IPS-15b (cell line): ENCODE data around the gene NNMT.

Source experiments
- H3K27me3 ChIP-seq: one replicate; pipeline ENCODE4 v1.6.1; 2013; ENCODE audit warnings: low read length; ENCODE audit not compliant: control insufficient read depth, insufficient read depth
- H3K36me3 ChIP-seq: one replicate; pipeline ENCODE4 v1.6.1; 2013; ENCODE audit warnings: low read length; ENCODE audit not compliant: control insufficient read depth, insufficient read depth
- H3K4me1 ChIP-seq: one replicate; pipeline ENCODE4 v1.6.1; 2013; ENCODE audit warnings: mild to moderate bottlenecking, low read length; ENCODE audit not compliant: control insufficient read depth, insufficient read depth
- H3K4me3 ChIP-seq: one replicate; pipeline ENCODE4 v1.5.1; 2013; ENCODE audit warnings: low read depth, low read length
- H3K9ac ChIP-seq: one replicate; pipeline ENCODE4 v1.6.1; 2013; ENCODE audit warnings: low read depth, mild to moderate bottlenecking, low read length
- H3K9me3 ChIP-seq: one replicate; pipeline ENCODE4 v1.6.1; 2013; ENCODE audit warnings: mild to moderate bottlenecking, low read length; ENCODE audit not compliant: control insufficient read depth, insufficient read depth

NNMT gene

GRCh38 chr11:114295676-114296604 is at the start of gene NNMT:
TSS of gene NNMT (plus strand) at chr11:114296399. CDS start at chr11:114296557, 158 bp downstream.
- Histone ChIP-seq H3K27me3 (no peaks in the 10 kb centered on the region), H3K9ac (no peak within 1 kb of the TSS), H3K4me1 (no peaks in the 10 kb centered on the region), H3K9me3 (no peaks in the 10 kb centered on the region), H3K4me3 (no peak within 1 kb of the TSS), H3K36me3 (no peaks in the 10 kb centered on the region)

GRCh38 chr11:114247070-114247789 is 49.0 kb upstream of the NNMT start:
- H3K4me3 ChIP-seq = no peak overlapping the region
- H3K36me3 ChIP-seq = no peaks in the 10 kb centered on the region
- H3K9ac ChIP-seq = no peak overlapping the region
- no peaks in the 10 kb centered on the region for H3K9me3 ChIP-seq
- peaks cover 4% of the 10 kb centered on the region for H3K4me1 ChIP-seq
- no peaks in the 10 kb centered on the region for H3K27me3 ChIP-seq

DNA sequence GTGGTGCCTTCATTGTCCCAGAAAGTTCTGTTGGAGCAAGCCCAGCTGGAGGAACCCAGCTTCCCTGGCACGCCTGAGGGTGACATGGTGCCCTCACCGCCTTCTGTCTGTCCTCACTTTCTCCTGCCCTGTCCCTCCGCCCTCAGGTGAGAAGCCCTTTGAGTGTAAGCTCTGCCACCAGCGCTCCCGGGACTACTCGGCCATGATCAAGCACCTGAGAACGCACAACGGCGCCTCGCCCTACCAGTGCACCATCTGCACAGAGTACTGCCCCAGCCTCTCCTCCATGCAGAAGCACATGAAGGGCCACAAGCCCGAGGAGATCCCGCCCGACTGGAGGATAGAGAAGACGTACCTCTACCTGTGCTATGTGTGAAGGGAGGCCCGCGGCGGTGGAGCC is 46.0 kb upstream of the NNMT start:
- H3K36me3 ChIP-seq = no peaks in the 10 kb centered on the region
- H3K4me1 ChIP-seq = peaks cover 4% of the 10 kb centered on the region
- no peak overlapping the region for H3K9ac ChIP-seq

DNA sequence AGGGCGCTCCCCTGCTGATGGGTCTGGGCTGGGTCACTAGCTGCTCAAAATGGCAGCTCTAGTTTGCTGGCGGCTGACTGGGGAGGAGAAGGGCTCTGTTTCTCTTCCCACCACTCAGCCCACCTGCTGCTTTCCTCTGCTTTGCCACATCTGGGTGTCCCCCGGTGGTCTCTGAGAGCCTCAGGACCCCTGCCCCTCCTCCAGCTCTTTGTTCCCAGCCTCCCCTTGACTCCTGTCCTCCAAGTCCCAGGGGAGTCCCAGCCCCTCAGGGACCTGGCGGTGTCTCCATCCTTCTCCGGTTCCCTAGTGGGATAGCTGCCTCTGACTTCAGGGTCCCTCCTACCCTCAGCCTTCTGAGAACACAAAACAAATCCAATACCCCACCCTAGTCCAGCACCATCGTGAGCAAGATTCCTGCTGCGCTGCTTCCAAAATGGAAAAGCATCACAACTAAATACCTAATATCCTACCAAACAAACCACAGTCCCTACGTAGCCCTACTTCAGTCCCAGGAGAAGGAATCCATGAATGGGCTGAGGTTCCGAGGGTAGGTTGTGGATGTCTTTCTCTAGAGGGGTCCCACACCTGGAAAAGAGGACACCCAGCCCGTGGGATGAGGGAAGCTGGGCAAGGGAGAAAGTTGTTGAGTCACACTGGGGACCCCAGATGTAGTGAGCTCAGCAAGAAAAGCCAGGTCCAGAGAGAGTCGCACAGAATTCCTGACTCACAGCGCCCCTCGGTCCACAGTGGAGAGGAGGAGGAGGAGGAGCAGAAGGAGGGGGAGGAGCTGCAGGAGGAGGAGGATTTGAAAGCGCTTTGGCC is 45.0 kb upstream of the NNMT start:
- H3K4me3 ChIP-seq = no peak overlapping the region
- H3K9me3 ChIP-seq = no peaks in the 10 kb centered on the region
- peaks cover 4% of the 10 kb centered on the region for H3K4me1 ChIP-seq
- H3K9ac ChIP-seq = no peak overlapping the region
- H3K36me3 ChIP-seq = no peaks in the 10 kb centered on the region
- H3K27me3 ChIP-seq = no peaks in the 10 kb centered on the region

More for the DNA sequence above, 46.0 kb upstream of the NNMT start:
- H3K27me3 ChIP-seq = no peaks in the 10 kb centered on the region
- H3K4me3 ChIP-seq = no peak overlapping the region
- H3K9me3 ChIP-seq = no peaks in the 10 kb centered on the region

DNA sequence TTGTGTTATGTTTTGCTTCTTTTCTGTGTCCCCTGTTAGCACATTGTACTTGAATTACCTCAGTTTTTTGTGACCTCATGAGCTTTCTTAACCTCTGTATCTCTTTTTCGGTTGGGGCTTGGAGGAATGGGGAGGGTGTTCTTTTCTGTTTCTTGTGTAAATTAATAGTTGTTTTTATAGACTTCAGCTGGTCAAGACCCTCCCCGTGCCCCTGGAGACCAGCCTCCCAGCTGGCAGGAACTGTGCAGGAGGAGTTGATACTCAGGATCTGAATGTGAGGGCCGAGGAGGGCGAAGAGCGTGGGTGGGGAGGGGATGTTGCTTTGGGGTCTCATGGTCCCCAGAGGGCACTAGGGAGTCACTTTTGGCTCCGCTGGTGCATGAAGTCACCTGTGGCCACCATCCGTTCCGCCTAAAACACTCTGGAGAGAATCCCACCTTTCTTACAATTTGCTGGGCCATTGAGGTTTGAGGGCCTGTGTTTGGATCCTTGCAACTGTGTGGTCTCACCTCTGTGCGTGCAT is 44.3 kb upstream of the NNMT start:
- Histone ChIP-seq H3K9me3 (no peaks in the 10 kb centered on the region), H3K36me3 (no peaks in the 10 kb centered on the region), H3K27me3 (no peaks in the 10 kb centered on the region), H3K9ac (no peak overlapping the region), H3K4me3 (no peak overlapping the region), H3K4me1 (peaks cover 4% of the 10 kb centered on the region)

DNA sequence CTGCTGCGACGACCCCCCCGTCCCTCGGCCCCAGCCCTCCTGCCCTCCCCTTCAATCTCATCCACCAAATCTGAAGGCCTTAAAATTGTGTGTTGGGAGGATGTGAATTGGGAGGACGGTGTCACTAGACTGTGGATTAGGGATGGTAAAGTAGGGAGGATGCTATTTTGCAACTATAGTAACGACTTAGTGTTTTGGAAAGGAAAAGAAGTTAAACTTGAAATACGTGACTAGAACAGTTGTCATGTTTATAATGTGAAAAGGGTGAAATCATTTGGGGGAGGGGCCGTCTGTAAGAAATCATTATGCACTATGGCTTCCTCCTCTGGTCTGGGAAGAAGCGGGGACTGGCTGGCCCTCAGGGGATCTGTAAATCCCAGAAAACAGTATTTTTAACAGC is 43.4 kb upstream of the NNMT start:
- Histone ChIP-seq H3K36me3 (no peaks in the 10 kb centered on the region), H3K4me1 (peaks cover 4% of the 10 kb centered on the region), H3K9me3 (no peaks in the 10 kb centered on the region), H3K9ac (no peak overlapping the region), H3K27me3 (no peaks in the 10 kb centered on the region), H3K4me3 (no peak overlapping the region)

GRCh38 chr11:114253771-114254170 is 42.4 kb upstream of the NNMT start:
- H3K36me3 ChIP-seq = no peaks in the 10 kb centered on the region
- no peaks in the 10 kb centered on the region for H3K27me3 ChIP-seq
- H3K4me3 ChIP-seq = no peak overlapping the region
- H3K9ac ChIP-seq = no peak overlapping the region
- H3K9me3 ChIP-seq = no peaks in the 10 kb centered on the region
- peaks cover 4% of the 10 kb centered on the region for H3K4me1 ChIP-seq

GRCh38 chr11:114254571-114255146 is 41.5 kb upstream of the NNMT start:
- Histone ChIP-seq H3K4me3 (no peak overlapping the region), H3K27me3 (no peaks in the 10 kb centered on the region), H3K9me3 (no peaks in the 10 kb centered on the region), H3K4me1 (peaks cover 4% of the 10 kb centered on the region), H3K36me3 (no peaks in the 10 kb centered on the region), H3K9ac (no peak overlapping the region)

- H3K9me3 ChIP-seq = no peaks in the 10 kb centered on the region
- no peak overlapping the region for H3K9ac ChIP-seq
- H3K36me3 ChIP-seq = no peaks in the 10 kb centered on the region
- H3K4me1 ChIP-seq = peaks cover 4% of the 10 kb centered on the region
- no peak overlapping the region for H3K4me3 ChIP-seq
- H3K27me3 ChIP-seq = no peaks in the 10 kb centered on the region
These were observed 40.9 kb upstream of the NNMT start for GRCh38 chr11:114255289-114255688.

DNA sequence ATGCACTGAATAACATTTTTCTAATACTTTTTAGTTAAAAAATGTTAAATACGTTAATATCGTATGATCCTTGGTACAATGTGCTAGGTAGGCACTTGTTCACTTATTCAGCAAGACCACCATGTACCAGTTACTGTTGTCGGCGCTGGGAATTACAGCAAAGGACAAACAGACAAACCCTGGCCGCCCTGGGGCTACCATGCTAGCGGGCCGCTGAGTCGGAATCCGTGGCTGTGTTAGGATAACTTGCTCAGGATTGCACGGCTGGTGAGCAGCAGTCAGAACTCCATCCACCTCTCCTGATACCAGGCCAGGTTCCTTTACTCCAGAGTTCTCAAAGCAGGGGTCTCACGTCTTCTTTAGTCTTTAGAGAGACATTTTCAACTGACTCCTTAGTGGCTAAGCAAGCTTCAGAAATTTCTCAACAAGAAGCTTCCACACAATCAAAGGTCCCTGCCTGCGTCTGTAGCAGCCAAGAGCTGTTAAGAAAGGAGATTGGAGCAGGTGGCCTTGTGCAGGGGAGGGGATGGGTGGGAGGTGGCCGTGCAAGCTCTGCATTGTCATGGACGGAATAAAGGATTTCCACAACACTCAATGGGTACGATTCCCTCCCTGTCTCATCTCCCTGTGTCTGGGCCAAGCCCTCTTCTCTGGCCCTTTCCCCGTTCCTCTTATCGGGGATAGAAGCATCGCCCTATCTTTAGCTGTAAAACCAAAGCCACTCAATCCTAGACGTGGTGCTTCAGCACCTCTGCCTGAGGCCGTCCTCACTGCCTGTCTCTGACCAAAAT is 39.8 kb upstream of the NNMT start:
- peaks cover 6% of the 10 kb centered on the region for H3K4me1 ChIP-seq
- H3K9ac ChIP-seq = no peak overlapping the region
- no peaks in the 10 kb centered on the region for H3K36me3 ChIP-seq
- H3K9me3 ChIP-seq = no peaks in the 10 kb centered on the region
- H3K4me3 ChIP-seq = no peak overlapping the region
- no peaks in the 10 kb centered on the region for H3K27me3 ChIP-seq
